Heart left ventricle (tissue), 16 donors: ENCODE results near the gene SERPINB13. TPM values are rescaled to one million over a fixed set of nuclear protein-coding genes. Genes with fewer than 3 reads are reported as not detected.
"Not testable (repeated sequence)": the region's sequence is repeated elsewhere in the genome, so short reads cannot be mapped to it uniquely, and the experiment has no call there.

Experiments
- ATAC-seq, 4 donors: fragments of 200-7000 bp; cut with Tn5 transposase; one replicate each; pipeline ENCODE4 v1.9.1; 2020 to 2022; ENCODE audit warnings: moderate library complexity in 4 of 4, mild to moderate bottlenecking in 3 of 4, moderate number of reproducible peaks in 1 of 4
- DNase-seq, 5 donors: peaks; one replicate each; pipeline ENCODE4 v3.0.0-alpha.2; 2020
- H3K27ac ChIP-seq, 12 donors: fragments of 200-600 bp; sonication (generic) in 4 of 12; one replicate each; pipeline versions ENCODE4 v1.5.0 to v1.8.0; 2016 to 2022; ENCODE audit warnings: mild to moderate bottlenecking in 2 of 12
- H3K27me3 ChIP-seq, 9 donors: fragments of 200-600 bp; sonication (generic) in 2 of 9; one replicate each; pipeline versions ENCODE4 v1.5.1 to v1.8.0; 2016 to 2022; ENCODE audit warnings: mild to moderate bottlenecking in 3 of 9
- H3K36me3 ChIP-seq, 9 donors: fragments of 200-600 bp; sonication (generic) in 2 of 9; one replicate each; pipeline versions ENCODE4 v1.5.0 to v1.8.0; 2018 to 2022; ENCODE audit warnings: mild to moderate bottlenecking in 2 of 9
- H3K4me1 ChIP-seq, 12 donors: fragments of 200-600 bp; sonication (generic) in 4 of 12; one replicate each; pipeline versions ENCODE4 v1.5.0 to v1.8.0; 2016 to 2022; ENCODE audit warnings: mild to moderate bottlenecking in 3 of 12
- H3K4me3 ChIP-seq, 12 donors: fragments of 200-600 bp; sonication (generic) in 4 of 12; one replicate each; pipeline versions ENCODE4 v1.5.0 to v1.8.0; 2017 to 2022; ENCODE audit warnings: mild to moderate bottlenecking in 9 of 12, moderate library complexity in 4 of 12
- H3K9me3 ChIP-seq, 12 donors: fragments of 200-600 bp; sonication (generic) in 4 of 12; one replicate each; pipeline versions ENCODE4 v1.5.0 to v1.8.0; 2016 to 2022; ENCODE audit warnings: mild to moderate bottlenecking in 1 of 12
- CTCF ChIP-seq, 12 donors: fragments of 200-600 bp; sonication (generic) in 4 of 12; IDR thresholded peaks; one replicate each; pipeline versions ENCODE4 v1.5.0 to v1.8.0; 2018 to 2022; ENCODE audit warnings: antibody characterized with exemption in 12 of 12, mild to moderate bottlenecking in 5 of 12
- POLR2A ChIP-seq, 2 donors: fragments of 450-650 bp; IDR thresholded peaks; one replicate each; pipeline ENCODE4 v1.6.1; 2017; ENCODE audit warnings: antibody characterized with exemption in 2 of 2, mild to moderate bottlenecking in 2 of 2, moderate library complexity in 2 of 2
- WGBS, 4 donors: extraction: QIAGEN DNeasy Blood & Tissue Kit in 2 of 4; methylation state at CpG; one replicate each; pipeline versions ENCODE4 v1.1.5 to v1.1.7; 2013 to 2018; 5-methylcytosine and 5-hydroxymethylcytosine counted together
- intact Hi-C, 10 donors: fragments of 100-400 bp; cut with DNase I; formaldehyde crosslinking; loops; one replicate each; pipeline versions ENCODE4 v1.11.1 to v1.14.2; 2022
- polyA plus RNA-seq, 2 donors: library from polyadenylated mRNA; stranded (reverse); fragments of 200-250 nt; gene quantifications; one replicate each; pipeline ENCODE4 v1.2.3, GENCODE V29; 2013
- total RNA-seq, 9 donors: library from RNA; depleted of rRNA in 2 of 9; stranded (reverse); fragments of >200 nt in 2 of 9; fragmentation: NEBNext Ultra II Directional in 3 of 9; extraction: Animal tissue kit (Norgen Biotek cat#: 25700) in 3 of 9; gene quantifications; one replicate each; pipeline versions ENCODE4 v1.1.0 to v1.2.4, GENCODE V29; 2016 to 2023
- donor health status: ischemic (EF 13 %, LVEDD 7.1; RV severe dilation, severe dysfunction).
- donor health status: healthy with polysubstance abuse.
- donor health status: DM: no; HTN: yes; CAD: no.
- donor health status: DM: no; HTN: no; CAD: no.
- donor health status: ischemic (EF 25% LVEDD 6.9; RV normal size, moderate dysfunction).
- donor health status: ischemic (EF 25% LVEDD 5.7; RV mildly dilated, moderate dysfunction).
- donor health status: healthy.
- donor health status: DM: yes; HTN: yes; CAD: no.
- donor health status: ischemic (EF 35%, LVEDD 5.7; RV mildly dilated, moderate dysfunction).
- donor health status: nonischemic (EF 11% LVEDD 7.7; RV severe dilation, severe dysfunction).
- donor health status: DM: yes; HTN: yes; CAD: no.
- donor health status: PGD.
- donor health status: ischemic (EF 29% LVEDD 5.4; RV normal size, mild dysfunction).
- donor health status: nonischemic (EF 23%, LVEDD 6.1; RV moderate dilation, normal function).

The SERPINB13 gene
- total and polyA plus RNA-seq, 11 donors = not detected

- H3K4me1 ChIP-seq = no peaks in the 10 kb centered on the region
- ATAC-seq (no peak), DNase-seq (no peak)
- no peak overlapping the region for H3K27ac ChIP-seq
- H3K4me3 ChIP-seq = no peak overlapping the region
- H3K27me3 ChIP-seq = no peaks in the 10 kb centered on the region
- TF ChIP-seq POLR2A (IDR thresholded peaks at IDR 0.05) = no peak
- no peak for TF ChIP-seq CTCF (IDR thresholded peaks at IDR 0.05)
- peaks cover 0 to 58% (median 23%) of the 10 kb centered on the region in 12 donors for H3K9me3 ChIP-seq
- intact Hi-C loops = no loop called here
- no peaks in the 10 kb centered on the region for H3K36me3 ChIP-seq
- 81 to 86% (median 83%) methylated on average over 3 of the region's 3 CpGs for WGBS, 4 donors
These were observed 37.7 kb downstream of the SERPINB13 start for GRCh38 chr18:63624863-63625262.

GRCh38 chr18:63626431-63626830 is 39.3 kb downstream of the SERPINB13 start:
- Histone ChIP-seq H3K36me3 (no peaks in the 10 kb centered on the region), H3K27ac (no peak overlapping the region), H3K4me1 (no peaks in the 10 kb centered on the region), H3K4me3 (no peak overlapping the region), H3K27me3 (no peaks in the 10 kb centered on the region), H3K9me3 (peaks cover 0 to 57% (median 24%) of the 10 kb centered on the region in 12 donors)
- TF ChIP-seq CTCF (IDR thresholded peaks at IDR 0.05) (no peak), POLR2A (IDR thresholded peaks at IDR 0.05) (no peak)
- intact Hi-C loops = no loop called here
- DNase-seq (no peak), ATAC-seq (no peak)
- 61 to 69% (median 67%) methylated on average over 4 of the region's 4 CpGs for WGBS, 4 donors

GRCh38 chr18:63627819-63628218 is 40.7 kb downstream of the SERPINB13 start:
- no peak for DNase-seq
- Histone ChIP-seq H3K36me3 (no peaks in the 10 kb centered on the region), H3K4me3 (no peak overlapping the region), H3K4me1 (no peaks in the 10 kb centered on the region), H3K27me3 (no peaks in the 10 kb centered on the region), H3K9me3 (peaks cover 0 to 61% (median 25%) of the 10 kb centered on the region in 12 donors), H3K27ac (no peak overlapping the region)
- ATAC-seq = no peak
- no peak for TF ChIP-seq POLR2A (IDR thresholded peaks at IDR 0.05)
- no peak for TF ChIP-seq CTCF (IDR thresholded peaks at IDR 0.05)
- intact Hi-C loops = no loop called here

- ATAC-seq (no peak), DNase-seq (no peak)
- 80 to 88% (median 87%) methylated on average over 6 of the region's 6 CpGs for WGBS, 4 donors
- intact Hi-C loops = no loop called here
- no peak overlapping the region for H3K4me3 ChIP-seq
- TF ChIP-seq POLR2A (IDR thresholded peaks at IDR 0.05) = no peak
- no peak for TF ChIP-seq CTCF (IDR thresholded peaks at IDR 0.05)
- no peaks in the 10 kb centered on the region for H3K4me1 ChIP-seq
- no peaks in the 10 kb centered on the region for H3K27me3 ChIP-seq
- peaks cover 0 to 13% (median 0%) of the 10 kb centered on the region in 12 donors for H3K9me3 ChIP-seq
- no peaks in the 10 kb centered on the region for H3K36me3 ChIP-seq
- H3K27ac ChIP-seq = no peak overlapping the region
These were observed 50.6 kb downstream of the SERPINB13 start for GRCh38 chr18:63637703-63638102.

GRCh38 chr18:63641157-63641680 is 54.1 kb downstream of the SERPINB13 start:
- not testable (repeated sequence) for H3K4me1 ChIP-seq, H3K4me3 ChIP-seq, H3K27ac ChIP-seq, ATAC-seq, H3K9me3 ChIP-seq, DNase-seq, H3K27me3 ChIP-seq, H3K36me3 ChIP-seq
- intact Hi-C loops = loop anchor here in 1 of 10 donors (10.0 kb wide), 1 partner anchor 56 kb away; the partner anchor contains the start of gene SERPINB13
- WGBS, 4 donors = 69 to 75% (median 73%) methylated on average over 4 of the region's 4 CpGs

- H3K27ac ChIP-seq, H3K4me1 ChIP-seq, DNase-seq, H3K36me3 ChIP-seq, H3K9me3 ChIP-seq, ATAC-seq, H3K27me3 ChIP-seq, H3K4me3 ChIP-seq: not testable (repeated sequence)
- 89 to 93% (median 92%) methylated on average over 4 of the region's 4 CpGs for WGBS, 4 donors
- intact Hi-C loops = loop anchor here in 1 of 10 donors (10.0 kb wide), 1 partner anchor 58 kb away; the partner anchor contains the start of gene SERPINB13
These were observed 55.7 kb downstream of the SERPINB13 start for GRCh38 chr18:63642668-63643356.

GRCh38 chr18:63644142-63644541 is 57.0 kb downstream of the SERPINB13 start, which contains the start of gene SERPINB4:
Gene SERPINB4 (minus strand): TSS chr18:63644256. CDS start chr18:63643577, 679 bp downstream.
- H3K4me1 ChIP-seq, H3K27me3 ChIP-seq, DNase-seq, H3K36me3 ChIP-seq, ATAC-seq, H3K4me3 ChIP-seq, H3K9me3 ChIP-seq, H3K27ac ChIP-seq: not testable (repeated sequence)
- WGBS, 4 donors = 82 to 100% (median 93%) methylated on average over 1 of the region's 2 CpGs
- intact Hi-C loops = loop anchor here in 1 of 10 donors (10.0 kb wide), 1 partner anchor 59 kb away; the partner anchor contains the start of gene SERPINB13
